Sigmoid colon (tissue), 3 donors: ENCODE data around the gene SELENOV.

Experiments used
- POLR2A ChIP-seq, 2 donors: fragments of 450-650 bp; IDR thresholded peaks; one replicate each; pipeline ENCODE4 v1.6.1; 2016; ENCODE audit warnings: antibody characterized with exemption in 2 of 2, mild to moderate bottlenecking in 2 of 2, moderate library complexity in 2 of 2
- TF ChIP-seq, protein P1 (sequence below), 4 experiments: fragments of 450-650 bp in 3 of 4; fragments of 200-600 bp in 1 of 4; IDR thresholded peaks; one replicate each; pipeline ENCODE4 v1.5.1; 2016 to 2019; ENCODE audit warnings: antibody characterized with exemption in 4 of 4, mild to moderate bottlenecking in 3 of 4, moderate library complexity in 2 of 4

GRCh38 chr19:39494661-39495060 is 20.3 kb upstream of the SELENOV start:
- TF ChIP-seq, protein P1, sequence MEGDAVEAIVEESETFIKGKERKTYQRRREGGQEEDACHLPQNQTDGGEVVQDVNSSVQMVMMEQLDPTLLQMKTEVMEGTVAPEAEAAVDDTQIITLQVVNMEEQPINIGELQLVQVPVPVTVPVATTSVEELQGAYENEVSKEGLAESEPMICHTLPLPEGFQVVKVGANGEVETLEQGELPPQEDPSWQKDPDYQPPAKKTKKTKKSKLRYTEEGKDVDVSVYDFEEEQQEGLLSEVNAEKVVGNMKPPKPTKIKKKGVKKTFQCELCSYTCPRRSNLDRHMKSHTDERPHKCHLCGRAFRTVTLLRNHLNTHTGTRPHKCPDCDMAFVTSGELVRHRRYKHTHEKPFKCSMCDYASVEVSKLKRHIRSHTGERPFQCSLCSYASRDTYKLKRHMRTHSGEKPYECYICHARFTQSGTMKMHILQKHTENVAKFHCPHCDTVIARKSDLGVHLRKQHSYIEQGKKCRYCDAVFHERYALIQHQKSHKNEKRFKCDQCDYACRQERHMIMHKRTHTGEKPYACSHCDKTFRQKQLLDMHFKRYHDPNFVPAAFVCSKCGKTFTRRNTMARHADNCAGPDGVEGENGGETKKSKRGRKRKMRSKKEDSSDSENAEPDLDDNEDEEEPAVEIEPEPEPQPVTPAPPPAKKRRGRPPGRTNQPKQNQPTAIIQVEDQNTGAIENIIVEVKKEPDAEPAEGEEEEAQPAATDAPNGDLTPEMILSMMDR (IDR thresholded peaks at IDR 0.05) = no peak
- no peak for TF ChIP-seq POLR2A (IDR thresholded peaks at IDR 0.05)
